WERI-Rb-1 (cell line): Measurements from ENCODE around the gene TTC28.

Experiments used
- DNase-seq: peaks from one replicate; pipeline ENCODE4 v3.0.0-alpha.2; 2020
- H3K27ac ChIP-seq: fragments of 250-450 bp; sonication (Bioruptor Pico); 2 replicates; pipeline ENCODE4 v1.5.1; 2020; ENCODE audit warnings: mild to moderate bottlenecking, moderate library complexity
- H3K27me3 ChIP-seq: fragments of 250-450 bp; sonication (Bioruptor Pico); 2 replicates; pipeline ENCODE4 v1.5.1; 2021; ENCODE audit warnings: mild to moderate bottlenecking, low read depth, moderate library complexity; ENCODE audit not compliant: insufficient read depth, severe bottlenecking
- H3K36me3 ChIP-seq: fragments of 250-450 bp; sonication (Bioruptor Pico); 2 replicates; pipeline ENCODE4 v1.5.1; 2020; ENCODE audit warnings: mild to moderate bottlenecking, moderate library complexity
- H3K4me3 ChIP-seq: 2 replicates; pipeline ENCODE4 v1.5.1; 2011; ENCODE audit warnings: low read depth, mild to moderate bottlenecking, control low read depth, low read length
- H3K9me3 ChIP-seq: fragments of 250-450 bp; sonication (Bioruptor Pico); 2 replicates; pipeline ENCODE4 v1.5.1; 2021; ENCODE audit warnings: mild to moderate bottlenecking, moderate library complexity; ENCODE audit not compliant: severe bottlenecking
- TF ChIP-seq, protein P1 (sequence below): IDR thresholded peaks from 2 replicates; pipeline ENCODE4 v1.5.1; 2011; ENCODE audit warnings: low read depth, mild to moderate bottlenecking, control low read depth, inconsistent platforms, low read length

TTC28 gene

DNA sequence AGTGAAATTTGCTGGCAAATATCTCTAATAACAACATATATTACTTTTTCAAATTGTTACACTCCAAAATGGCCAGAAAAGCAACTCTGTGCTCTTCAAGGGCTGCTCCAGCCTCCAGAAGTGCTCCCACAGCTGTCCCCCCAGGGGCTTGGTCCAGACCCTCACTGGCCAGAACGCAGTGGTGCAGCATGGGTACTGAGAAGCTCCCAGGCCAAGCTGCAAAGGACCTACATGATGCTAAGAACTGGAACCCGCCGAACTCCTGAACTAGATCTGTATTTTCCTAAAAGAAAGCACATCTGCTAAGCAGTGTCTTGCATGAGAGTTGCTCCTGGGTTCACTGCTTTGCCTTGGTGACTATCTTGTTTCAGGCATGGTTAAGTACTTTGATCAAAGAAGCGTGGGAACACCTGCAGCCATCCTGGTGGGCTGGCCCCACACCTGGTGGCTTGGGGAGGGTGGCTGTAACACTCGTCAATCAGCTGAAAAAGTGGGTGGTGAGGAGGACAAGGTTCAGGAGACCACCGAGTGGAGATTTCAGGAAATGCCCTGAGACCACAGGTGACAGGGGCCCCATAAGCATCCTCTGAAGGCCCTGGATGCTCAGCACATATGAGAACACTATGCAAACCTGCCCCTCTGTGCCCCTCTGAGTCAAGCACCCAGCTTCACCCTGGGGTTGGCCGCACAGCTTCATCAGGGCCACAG, 687.9 kb downstream of the TTC28 start:
- Histone ChIP-seq H3K27me3 (no peaks in the 10 kb centered on the region), H3K27ac (no peak overlapping the region), H3K36me3 (peaks cover 26% of the 10 kb centered on the region), H3K9me3 (no peaks in the 10 kb centered on the region), H3K4me3 (no peak overlapping the region)
- DNase-seq: no peak
- TF ChIP-seq, protein P1, sequence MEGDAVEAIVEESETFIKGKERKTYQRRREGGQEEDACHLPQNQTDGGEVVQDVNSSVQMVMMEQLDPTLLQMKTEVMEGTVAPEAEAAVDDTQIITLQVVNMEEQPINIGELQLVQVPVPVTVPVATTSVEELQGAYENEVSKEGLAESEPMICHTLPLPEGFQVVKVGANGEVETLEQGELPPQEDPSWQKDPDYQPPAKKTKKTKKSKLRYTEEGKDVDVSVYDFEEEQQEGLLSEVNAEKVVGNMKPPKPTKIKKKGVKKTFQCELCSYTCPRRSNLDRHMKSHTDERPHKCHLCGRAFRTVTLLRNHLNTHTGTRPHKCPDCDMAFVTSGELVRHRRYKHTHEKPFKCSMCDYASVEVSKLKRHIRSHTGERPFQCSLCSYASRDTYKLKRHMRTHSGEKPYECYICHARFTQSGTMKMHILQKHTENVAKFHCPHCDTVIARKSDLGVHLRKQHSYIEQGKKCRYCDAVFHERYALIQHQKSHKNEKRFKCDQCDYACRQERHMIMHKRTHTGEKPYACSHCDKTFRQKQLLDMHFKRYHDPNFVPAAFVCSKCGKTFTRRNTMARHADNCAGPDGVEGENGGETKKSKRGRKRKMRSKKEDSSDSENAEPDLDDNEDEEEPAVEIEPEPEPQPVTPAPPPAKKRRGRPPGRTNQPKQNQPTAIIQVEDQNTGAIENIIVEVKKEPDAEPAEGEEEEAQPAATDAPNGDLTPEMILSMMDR: no peak

DNA sequence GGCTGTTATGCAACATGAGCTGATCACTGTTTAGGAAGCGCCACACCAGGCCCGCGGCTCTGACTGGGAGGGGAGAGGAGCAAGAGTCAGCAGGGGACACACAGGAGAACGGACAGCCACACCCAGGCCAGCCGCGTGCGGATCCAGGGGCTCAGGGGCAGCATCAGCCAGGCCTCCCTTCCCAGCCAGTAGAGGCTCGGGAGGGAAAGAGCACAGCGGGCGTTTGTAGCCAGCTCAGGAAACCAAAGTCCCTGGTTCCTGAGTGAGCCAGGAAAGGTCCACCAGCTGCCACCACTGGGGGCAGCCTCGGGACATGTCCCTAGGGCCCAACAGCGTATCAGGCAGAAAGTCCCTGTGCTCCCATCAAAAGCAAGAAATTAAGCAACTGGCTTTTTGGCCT, 688.8 kb downstream of the TTC28 start:
- no peaks in the 10 kb centered on the region for H3K9me3 ChIP-seq
- H3K4me3 ChIP-seq: no peak overlapping the region
- no peaks in the 10 kb centered on the region for H3K27me3 ChIP-seq
- TF ChIP-seq, protein P1: peak; percentile 83
- no peak overlapping the region for H3K27ac ChIP-seq
- H3K36me3 ChIP-seq: peaks cover 30% of the 10 kb centered on the region
- peak; percentile 51 for DNase-seq

GRCh38 chr22:27990451-27990840, 689.2 kb downstream of the TTC28 start:
- Histone ChIP-seq H3K4me3 (no peak overlapping the region), H3K9me3 (no peaks in the 10 kb centered on the region), H3K27me3 (no peaks in the 10 kb centered on the region), H3K36me3 (peaks cover 33% of the 10 kb centered on the region), H3K27ac (no peak overlapping the region)
- no peak for DNase-seq
- TF ChIP-seq, protein P1: no peak

DNA sequence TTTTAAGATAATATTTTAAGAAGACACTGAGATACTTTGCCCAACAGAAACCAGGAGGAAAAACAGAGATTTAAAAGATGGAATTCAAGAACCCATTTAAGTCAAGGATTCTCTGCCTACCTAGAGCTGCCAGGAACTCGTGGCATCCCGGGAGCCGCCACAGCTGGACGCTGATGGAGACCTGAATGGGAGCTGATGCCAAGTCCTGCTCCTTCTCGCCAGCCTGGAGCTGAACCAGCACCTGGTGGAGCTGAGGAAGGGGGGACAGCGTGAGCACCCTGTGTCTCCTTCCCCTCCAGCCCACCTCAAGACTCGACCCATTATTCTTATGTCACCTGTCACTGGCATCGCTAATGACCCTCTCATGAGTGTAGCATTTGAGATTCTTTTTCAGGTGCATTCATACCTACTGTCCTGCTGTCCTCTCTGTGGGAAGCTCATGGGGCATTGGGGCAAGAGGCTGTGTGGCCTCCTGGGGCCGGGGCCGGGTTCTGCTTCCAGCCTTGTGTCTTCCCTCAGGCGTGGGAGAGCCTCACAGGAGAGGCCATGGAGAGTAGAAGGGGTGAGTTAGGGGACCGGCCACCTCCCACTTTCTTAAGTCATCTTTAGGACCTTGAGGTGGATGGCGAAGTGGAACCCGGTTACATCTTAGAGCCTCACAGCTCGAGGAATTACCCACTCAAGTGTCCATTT, 689.7 kb downstream of the TTC28 start:
- Histone ChIP-seq H3K27me3 (no peaks in the 10 kb centered on the region), H3K4me3 (no peak overlapping the region), H3K36me3 (peaks cover 33% of the 10 kb centered on the region), H3K27ac (no peak overlapping the region), H3K9me3 (no peaks in the 10 kb centered on the region)
- no peak for DNase-seq
- TF ChIP-seq, protein P1: no peak

- TF ChIP-seq, protein P1: no peak
- Histone ChIP-seq H3K27ac (no peak overlapping the region), H3K36me3 (peaks cover 36% of the 10 kb centered on the region), H3K27me3 (no peaks in the 10 kb centered on the region), H3K4me3 (no peak overlapping the region), H3K9me3 (no peaks in the 10 kb centered on the region)
- DNase-seq: no peak
Observed at GRCh38 chr22:27988704-27989103, 690.9 kb downstream of the TTC28 start.
